Stimulated activated CD4-positive, alpha-beta T cell treated with anti-CD3 and anti-CD28 coated beads, Interleukin-4, amount 100 ng/mL, for 48 hours (primary cell): ENCODE measurements around the gene MAPK1.
"Not testable (repeated sequence)": the region's sequence is repeated elsewhere in the genome, so short reads cannot be mapped to it uniquely, and the experiment has no call there.

ENCODE experiments used
- DNase-seq, 2 donors: peaks; one replicate each; pipeline ENCODE4 v3.0.0-alpha.2; 2020; ENCODE audit warnings: low read depth in 2 of 2

The MAPK1 gene

GRCh38 chr22:21758091-21758864 lies 109.2 kb downstream of the MAPK1 start:
- DNase-seq: no peak

GRCh38 chr22:21755851-21756284 lies 111.6 kb downstream of the MAPK1 start:
- DNase-seq: no peak

- no peak for DNase-seq
Measured at GRCh38 chr22:21754523-21754922, 112.9 kb downstream of the MAPK1 start.

GRCh38 chr22:21753374-21754111 lies 113.9 kb downstream of the MAPK1 start:
- DNase-seq: no peak

GRCh38 chr22:21752276-21752675 lies 115.2 kb downstream of the MAPK1 start:
- no peak for DNase-seq

- no peak for DNase-seq
Measured at GRCh38 chr22:21745948-21746347, 121.5 kb downstream of the MAPK1 start.

GRCh38 chr22:21744917-21745316 lies 122.5 kb downstream of the MAPK1 start:
- not testable (repeated sequence) for DNase-seq

- DNase-seq: no peak
Measured at GRCh38 chr22:21741790-21742189, 125.7 kb downstream of the MAPK1 start.

GRCh38 chr22:21741059-21741458 lies 126.4 kb downstream of the MAPK1 start:
- no peak for DNase-seq

GRCh38 chr22:21739828-21740377 lies 127.5 kb downstream of the MAPK1 start:
- DNase-seq: no peak

- DNase-seq: no peak
Measured at GRCh38 chr22:21738966-21739365, 128.5 kb downstream of the MAPK1 start.

GRCh38 chr22:21738081-21738480 lies 129.4 kb downstream of the MAPK1 start:
- no peak for DNase-seq

- DNase-seq: no peak
Measured at GRCh38 chr22:21736948-21737347, 130.5 kb downstream of the MAPK1 start.

GRCh38 chr22:21736084-21736642 lies 131.3 kb downstream of the MAPK1 start:
- no peak for DNase-seq

- peak; percentile 89 to 91 for DNase-seq
Measured at GRCh38 chr22:21735200-21736083, 132.0 kb downstream of the MAPK1 start, which contains the start of gene YPEL1. YPEL1 (minus strand) TSS chr22:21735794; CDS start chr22:21710744, 25,050 bp downstream.

- DNase-seq: no peak
Measured at GRCh38 chr22:21734540-21735199, 132.8 kb downstream of the MAPK1 start.

GRCh38 chr22:21731503-21731902 lies 135.9 kb downstream of the MAPK1 start:
- no peak for DNase-seq

- no peak for DNase-seq
Measured at GRCh38 chr22:21730535-21731308, 136.7 kb downstream of the MAPK1 start.

- not testable (repeated sequence) for DNase-seq
Measured at GRCh38 chr22:21729184-21729583, 138.3 kb downstream of the MAPK1 start.

GRCh38 chr22:21728270-21728669 lies 139.2 kb downstream of the MAPK1 start:
- DNase-seq: no peak
